ENCODE results near the gene ANKRD29.

Gene ANKRD29

GRCh38 chr18:23684515-23685197, 21.9 kb upstream of the ANKRD29 start:
- DNase-seq (ENCODE audit: low read depth, low spot score): no peak
- TF ChIP-seq CTCF (IDR thresholded peaks at IDR 0.05; ENCODE audit: low read depth, low read length): no peak

GRCh38 chr18:23683671-23684070, 21.0 kb upstream of the ANKRD29 start:
- TF ChIP-seq CTCF (IDR thresholded peaks at IDR 0.05; ENCODE audit: low read depth, low read length): no peak
- no peak for DNase-seq (ENCODE audit: low read depth, low spot score)
- H3K4me3 ChIP-seq (ENCODE audit: low read depth, low read length): no peak overlapping the region
- in situ Hi-C loops (cut with HindIII; ENCODE audit: low sequenced_read_pairs): no loop called here

More at GRCh38 chr18:23684515-23685197, 21.9 kb upstream of the ANKRD29 start:
- H3K4me3 ChIP-seq (ENCODE audit: low read depth, low read length): no peak overlapping the region
- in situ Hi-C loops (cut with HindIII; ENCODE audit: low sequenced_read_pairs): no loop called here

- in situ Hi-C loops (cut with HindIII; ENCODE audit: low sequenced_read_pairs): no loop called here
- no peak for DNase-seq (ENCODE audit: low read depth, low spot score)
- H3K4me3 ChIP-seq (ENCODE audit: low read depth, low read length): no peak overlapping the region
- TF ChIP-seq CTCF (IDR thresholded peaks at IDR 0.05; ENCODE audit: low read depth, low read length): no peak
Observed at GRCh38 chr18:23683155-23683554, 20.4 kb upstream of the ANKRD29 start.

- TF ChIP-seq CTCF (IDR thresholded peaks at IDR 0.05; ENCODE audit: low read depth, low read length): no peak
- in situ Hi-C loops (cut with HindIII; ENCODE audit: low sequenced_read_pairs): no loop called here
- no peak for DNase-seq (ENCODE audit: low read depth, low spot score)
- H3K4me3 ChIP-seq (ENCODE audit: low read depth, low read length): no peak overlapping the region
Observed at GRCh38 chr18:23682472-23682871, 19.8 kb upstream of the ANKRD29 start.

- DNase-seq (ENCODE audit: low read depth, low spot score): no peak
- H3K4me3 ChIP-seq (ENCODE audit: low read depth, low read length): no peak overlapping the region
- TF ChIP-seq CTCF (IDR thresholded peaks at IDR 0.05; ENCODE audit: low read depth, low read length): no peak
- in situ Hi-C loops (cut with HindIII; ENCODE audit: low sequenced_read_pairs): no loop called here
Observed at GRCh38 chr18:23682045-23682444, 19.3 kb upstream of the ANKRD29 start.

GRCh38 chr18:23675896-23676295, 13.2 kb upstream of the ANKRD29 start:
- in situ Hi-C loops (cut with HindIII; ENCODE audit: low sequenced_read_pairs): no loop called here
- no peak for DNase-seq (ENCODE audit: low read depth, low spot score)
- no peak overlapping the region for H3K4me3 ChIP-seq (ENCODE audit: low read depth, low read length)
- TF ChIP-seq CTCF (IDR thresholded peaks at IDR 0.05; ENCODE audit: low read depth, low read length): no peak
